Spleen (tissue), 7 donors: ENCODE data around the gene SRSF4.

Source experiments
- CTCF ChIP-seq, 11 experiments: fragments of 200-600 bp in 7 of 11; fragments of 450-650 bp in 4 of 11; sonication (generic) in 4 of 11; IDR thresholded peaks in 8 of 11; conservative IDR thresholded peaks in 3 of 11; 1 replicate in 7 of 11; 2 replicates in 4 of 11; pipeline versions ENCODE4 v1.4.0 to v1.8.0; 2016 to 2021; ENCODE audit warnings: antibody characterized with exemption in 11 of 11, inconsistent platforms in 4 of 11, mild to moderate bottlenecking in 1 of 11
- POLR2A ChIP-seq, 3 donors: fragments of 450-650 bp; IDR thresholded peaks; one replicate each; pipeline ENCODE4 v1.5.1; 2017; ENCODE audit warnings: antibody characterized with exemption in 3 of 3, mild to moderate bottlenecking in 1 of 3
- POLR2AphosphoS5 ChIP-seq, 3 donors: sonication (generic); formaldehyde crosslinking; IDR thresholded peaks; one replicate each; pipeline ENCODE4 v1.5.1; 2017; ENCODE audit warnings: antibody characterized with exemption in 3 of 3
- donor health status: DM: no; HTN: no; CAD: no; lungs with moderate emphysema.
- donor health status: DM: no; HTN: no; CAD: no.
- donor health status: DM: no; HTN: no; CAD: no.

GRCh38 chr1:29105822-29106221 lies 75.9 kb downstream of the SRSF4 start:
- no peak for TF ChIP-seq CTCF (IDR thresholded peaks at IDR 0.05 in 8 of 11, conservative IDR thresholded peaks at IDR 0.05 in 3 of 11)
- TF ChIP-seq POLR2A (IDR thresholded peaks at IDR 0.05) = no peak
- no peak for TF ChIP-seq POLR2AphosphoS5 (IDR thresholded peaks at IDR 0.05)
